CD14-positive monocyte (primary cell): ENCODE results near the gene CACNA1C. TPM values are rescaled to one million over a fixed set of nuclear protein-coding genes. Genes with fewer than 3 reads are reported as not detected.
A peak's percentile ranks its signal among the peaks of the same experiment; 100 is the strongest.

Experiments used
- DNase-seq, 3 donors: peaks; one replicate each; pipeline ENCODE4 v3.0.0-alpha.2; 2011 to 2022
- H2AFZ ChIP-seq: 2 replicates; pipeline ENCODE4 v1.6.0; 2012; ENCODE audit warnings: mild to moderate bottlenecking, low read depth, low read length, inconsistent platforms; ENCODE audit not compliant: insufficient read depth, poor library complexity, severe bottlenecking
- H3K27ac ChIP-seq, 2 donors: 1 replicate in 1 of 2; 2 replicates in 1 of 2; pipeline ENCODE4 v1.5.1; 2012 to 2013; ENCODE audit warnings: low read length in 2 of 2, control low read depth in 1 of 2, inconsistent platforms in 1 of 2, low read depth in 1 of 2, mild to moderate bottlenecking in 1 of 2
- H3K27me3 ChIP-seq, 2 donors: one replicate each; pipeline versions ENCODE4 v1.6.0 to v1.6.1; 2011 to 2013; ENCODE audit warnings: low read length in 2 of 2; ENCODE audit not compliant: control insufficient read depth in 2 of 2, insufficient read depth in 2 of 2
- H3K36me3 ChIP-seq, 2 donors: replicated peaks in 1 of 2; 1 replicate in 1 of 2; 2 replicates in 1 of 2; pipeline versions ENCODE4 v1.5.1 to v1.6.1; 2012 to 2013; ENCODE audit warnings: low read length in 2 of 2, control low read depth in 1 of 2, inconsistent platforms in 1 of 2, mild to moderate bottlenecking in 1 of 2; ENCODE audit not compliant: insufficient read depth in 2 of 2, control insufficient read depth in 1 of 2
- H3K4me1 ChIP-seq, 2 donors: 1 replicate in 1 of 2; 2 replicates in 1 of 2; pipeline versions ENCODE4 v1.5.1 to v1.6.1; 2012 to 2013; ENCODE audit warnings: low read length in 2 of 2, control low read depth in 1 of 2, inconsistent platforms in 1 of 2, mild to moderate bottlenecking in 1 of 2, moderate library complexity in 1 of 2; ENCODE audit not compliant: insufficient read depth in 2 of 2, control insufficient read depth in 1 of 2
- H3K4me2 ChIP-seq: replicated peaks from 2 replicates; pipeline ENCODE3; 2012; ENCODE audit warnings: low read length, moderate library complexity, mild to moderate bottlenecking; ENCODE audit not compliant: poor library complexity, severe bottlenecking; ENCODE audit errors: extremely low read depth
- H3K4me3 ChIP-seq, 3 experiments: fragments of 200-600 bp in 1 of 3; sonication (generic) in 1 of 3; replicated peaks in 1 of 3; 1 replicate in 2 of 3; 2 replicates in 1 of 3; pipeline ENCODE4 v1.5.1; 2011 to 2013; ENCODE audit warnings: low read length in 3 of 3, mild to moderate bottlenecking in 3 of 3, control low read depth in 2 of 3, low read depth in 2 of 3, inconsistent platforms in 1 of 3, moderate library complexity in 1 of 3
- H3K79me2 ChIP-seq: 2 replicates; pipeline ENCODE4 v1.6.0; 2012; ENCODE audit warnings: mild to moderate bottlenecking, control low read depth, inconsistent platforms, low read length, moderate library complexity; ENCODE audit not compliant: insufficient read depth
- H3K9ac ChIP-seq: 2 replicates; pipeline ENCODE4 v1.6.0; 2017; ENCODE audit warnings: low read length, mild to moderate bottlenecking; ENCODE audit not compliant: insufficient read depth, poor library complexity, severe bottlenecking
- H3K9me3 ChIP-seq, 2 donors: replicated peaks in 1 of 2; 1 replicate in 1 of 2; 2 replicates in 1 of 2; pipeline versions ENCODE4 v1.5.1 to v1.6.1; 2012 to 2013; ENCODE audit warnings: low read length in 2 of 2, control low read depth in 1 of 2; ENCODE audit not compliant: control insufficient read depth in 1 of 2, insufficient read depth in 1 of 2
- H4K20me1 ChIP-seq: 2 replicates; pipeline ENCODE4 v1.6.0; 2012; ENCODE audit warnings: mild to moderate bottlenecking, low read length, control low read depth, moderate library complexity; ENCODE audit not compliant: insufficient read depth
- H3K27ac Mint-ChIP-seq, 7 donors: one replicate each; pipeline ENCODE4 v1.8.0; 2020; ENCODE audit warnings: mild to moderate bottlenecking in 7 of 7, mixed read lengths in 7 of 7, moderate library complexity in 6 of 7, inconsistent platforms in 2 of 7
- H3K27me3 Mint-ChIP-seq, 3 donors: one replicate each; pipeline ENCODE4 v1.8.0; 2021 to 2022; ENCODE audit warnings: low read depth in 3 of 3, mild to moderate bottlenecking in 3 of 3, mixed read lengths in 3 of 3, moderate library complexity in 3 of 3, inconsistent platforms in 1 of 3
- H3K36me3 Mint-ChIP-seq, 2 donors: one replicate each; pipeline ENCODE4 v1.8.0; 2020; ENCODE audit warnings: mixed read lengths in 2 of 2, inconsistent platforms in 1 of 2, mild to moderate bottlenecking in 1 of 2
- H3K4me1 Mint-ChIP-seq: one replicate; pipeline ENCODE4 v1.8.0; 2020; ENCODE audit warnings: mild to moderate bottlenecking, mixed read lengths
- H3K4me3 Mint-ChIP-seq, 2 donors: one replicate each; pipeline ENCODE4 v1.8.0; 2020; ENCODE audit warnings: mild to moderate bottlenecking in 2 of 2, mixed read lengths in 2 of 2, moderate library complexity in 1 of 2
- H3K9me3 Mint-ChIP-seq, 7 donors: one replicate each; pipeline ENCODE4 v1.8.0; 2020 to 2022; ENCODE audit warnings: mixed read lengths in 7 of 7, mild to moderate bottlenecking in 6 of 7, moderate library complexity in 6 of 7, inconsistent platforms in 2 of 7
- CTCF ChIP-seq: fragments of 200-600 bp; IDR thresholded peaks from one replicate; pipeline ENCODE4 v1.8.0; 2022; ENCODE audit warnings: antibody characterized with exemption, mild to moderate bottlenecking
- WGBS: methylation state at CpG from one replicate; pipeline ENCODE4 v1.1.5; 2013; ENCODE audit warnings: missing lambda C conversion rate; ENCODE audit not compliant: insufficient coverage; 5-methylcytosine and 5-hydroxymethylcytosine counted together
- intact Hi-C, 2 donors: fragments of 100-400 bp; cut with micrococcal nuclease; formaldehyde crosslinking; loops; one replicate each; pipeline versions ENCODE4 v1.15.0 to v1.15.1; 2023
- polyA plus RNA-seq, 3 donors: library from polyadenylated mRNA; depleted of rRNA in 1 of 3; unstranded in 2 of 3; stranded (reverse) in 1 of 3; fragments of 300-500 nt in 2 of 3; fragments of >200 nt in 1 of 3; fragmentation: Illumina TruSeq in 2 of 3; gene quantifications; 1 replicate in 2 of 3; 2 replicates in 1 of 3; pipeline ENCODE4 v1.2.3, GENCODE V29; 2012 to 2021

CACNA1C gene
- polyA plus RNA-seq, 3 donors: not detected

GRCh38 chr12:2228535-2228934 is 175.7 kb downstream of the CACNA1C start:
- Mint-ChIP-seq H3K9me3 (peaks cover 0 to 6% (median 0%) of the 10 kb centered on the region in 7 donors), H3K27me3 (peaks cover 0 to 5% (median 3%) of the 10 kb centered on the region in 3 donors), H3K4me3 (no peak overlapping the region), H3K4me1 (peaks cover 20% of the 10 kb centered on the region), H3K27ac (peak overlapping the region in 1 of 7 donors; percentile 23), H3K36me3 (no peaks in the 10 kb centered on the region)
- Histone ChIP-seq H3K4me2 (no peak overlapping the region), H2AFZ (no peak overlapping the region), H3K36me3 (no peaks in the 10 kb centered on the region), H3K9ac (no peak overlapping the region), H3K79me2 (no peaks in the 10 kb centered on the region), H3K4me3 (no peak overlapping the region), H3K9me3 (no peaks in the 10 kb centered on the region), H4K20me1 (no peaks in the 10 kb centered on the region), H3K4me1 (peaks cover 7% of the 10 kb centered on the region in 2 donors), H3K27ac (no peak overlapping the region), H3K27me3 (no peaks in the 10 kb centered on the region)
- intact Hi-C loops: no loop called here
- no peak for TF ChIP-seq CTCF
- no peak for DNase-seq

GRCh38 chr12:2229661-2230539 is 177.1 kb downstream of the CACNA1C start:
- H3K27me3 Mint-ChIP-seq: peaks cover 0 to 5% (median 3%) of the 10 kb centered on the region in 3 donors
- no peaks in the 10 kb centered on the region for H3K36me3 Mint-ChIP-seq
- no peak for TF ChIP-seq CTCF

More at GRCh38 chr12:2229661-2230539, 177.1 kb downstream of the CACNA1C start:
- peaks cover 7% of the 10 kb centered on the region in 2 donors for H3K4me1 ChIP-seq
- 63% methylated on average over 51 of the region's 61 CpGs for WGBS
- Mint-ChIP-seq H3K27ac (no peak overlapping the region), H3K4me1 (peaks cover 20% of the 10 kb centered on the region), H3K9me3 (peaks cover 0 to 6% (median 0%) of the 10 kb centered on the region in 7 donors), H3K4me3 (peak overlapping the region; percentile 40 to 52)
- intact Hi-C loops: no loop called here
- no peaks in the 10 kb centered on the region for H3K27me3 ChIP-seq
- DNase-seq: no peak
- H4K20me1 ChIP-seq: no peaks in the 10 kb centered on the region
- peak overlapping the region; percentile 52 for H3K4me2 ChIP-seq
- H3K4me3 ChIP-seq: peak overlapping the region in 2 of 3 experiments; percentile 1 to 50
- peak overlapping the region; percentile 82 for H2AFZ ChIP-seq
- H3K79me2 ChIP-seq: no peaks in the 10 kb centered on the region
- no peak overlapping the region for H3K27ac ChIP-seq
- H3K9ac ChIP-seq: peak overlapping the region; percentile 37
- no peaks in the 10 kb centered on the region for H3K36me3 ChIP-seq
- H3K9me3 ChIP-seq: no peaks in the 10 kb centered on the region
